GM12801 (cell line): ENCODE data around the gene SLC27A5.

ENCODE experiments used
- CTCF ChIP-seq: IDR thresholded peaks from one replicate; pipeline ENCODE4 v1.5.1; 2011; ENCODE audit warnings: control low read depth; ENCODE audit not compliant: insufficient read length; ENCODE audit errors: extremely low read depth

SLC27A5 gene

DNA sequence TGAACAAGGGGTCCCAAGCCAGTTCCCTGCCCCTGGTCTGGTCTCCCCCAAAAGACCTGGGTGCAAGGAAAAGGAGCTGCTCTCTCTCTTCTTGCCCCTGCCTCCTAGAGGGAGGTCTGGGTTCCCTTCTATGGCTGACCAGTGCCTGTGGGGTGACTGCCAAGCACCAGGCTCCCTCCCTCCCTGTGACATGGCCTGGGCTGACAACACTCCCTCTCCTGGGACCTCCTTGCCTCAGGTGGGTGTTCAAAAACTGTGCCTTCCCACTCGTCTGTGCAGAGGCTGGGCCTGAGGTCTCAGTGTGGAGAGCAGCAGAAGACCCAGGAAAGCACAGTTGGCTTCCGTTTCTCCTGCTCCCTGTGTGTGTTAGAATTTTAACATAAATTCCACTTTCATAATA, 31.0 kb downstream of the SLC27A5 start:
- no peak for TF ChIP-seq CTCF

DNA sequence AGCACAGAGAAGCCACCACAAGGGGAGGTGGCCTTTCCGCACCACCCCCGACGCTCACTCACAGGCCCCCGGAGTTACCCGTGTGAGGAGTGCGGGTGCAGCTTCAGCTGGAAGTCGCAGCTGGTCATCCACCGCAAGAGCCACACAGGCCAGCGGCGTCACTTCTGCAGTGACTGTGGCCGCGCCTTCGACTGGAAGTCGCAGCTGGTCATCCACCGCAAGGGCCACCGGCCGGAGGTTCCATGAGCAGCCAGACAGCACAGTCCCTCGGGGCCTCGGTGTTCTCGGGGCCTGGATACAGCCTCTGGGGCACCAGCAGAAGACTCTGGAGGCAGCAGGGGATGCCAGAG, 31.3 kb downstream of the SLC27A5 start:
- no peak for TF ChIP-seq CTCF

DNA sequence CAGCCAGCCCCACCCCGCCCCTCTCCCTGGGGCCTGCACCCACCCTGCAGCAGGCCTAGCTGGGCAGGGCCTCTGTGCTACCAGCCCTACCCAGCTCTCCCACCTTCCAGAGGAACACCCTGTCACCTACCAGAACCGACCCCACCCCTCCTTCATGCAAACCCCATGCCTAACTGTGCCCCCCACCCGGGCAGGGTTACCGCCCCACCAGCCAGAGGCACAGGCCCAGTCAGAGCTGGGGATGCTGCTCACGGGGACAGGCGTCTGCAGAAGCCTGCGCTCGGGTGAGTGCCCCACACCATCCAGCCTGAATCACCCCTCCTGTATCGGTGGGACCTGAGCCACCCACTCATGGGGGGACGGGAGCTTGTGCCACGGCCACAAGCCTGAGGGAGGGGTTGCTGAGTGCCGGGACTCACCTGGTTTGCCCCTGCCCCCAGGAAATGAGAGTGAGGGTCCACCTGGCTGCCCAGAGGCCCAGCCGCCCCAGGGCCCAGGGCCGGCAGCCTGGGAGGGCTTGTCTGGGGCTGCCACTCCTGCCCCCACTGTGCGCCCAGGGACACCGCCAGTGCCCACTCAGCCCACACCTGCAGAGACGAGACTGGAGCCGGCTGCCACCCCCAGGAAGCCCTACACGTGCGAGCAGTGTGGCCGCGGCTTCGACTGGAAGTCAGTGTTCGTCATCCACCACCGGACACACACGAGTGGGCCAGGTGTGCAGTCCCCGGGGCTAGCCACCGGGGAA, 31.9 kb downstream of the SLC27A5 start:
- TF ChIP-seq CTCF: no peak

- no peak for TF ChIP-seq CTCF
Measured at GRCh38 chr19:58479303-58479702, 32.5 kb downstream of the SLC27A5 start.

- no peak for TF ChIP-seq CTCF
Measured at GRCh38 chr19:58477871-58478270, 33.9 kb downstream of the SLC27A5 start.

GRCh38 chr19:58477130-58477529, 34.7 kb downstream of the SLC27A5 start:
- TF ChIP-seq CTCF: no peak

GRCh38 chr19:58476498-58477015, 35.2 kb downstream of the SLC27A5 start:
- TF ChIP-seq CTCF: no peak
